Activated T-cell treated with anti-CD3 and anti-CD28 coated beads, Interleukin-2, amount 50 U/mL, for 48 hours (primary cell): Measurements from ENCODE around the gene VAV3.

ENCODE experiments used
- DNase-seq, 2 experiments: peaks; one replicate each; pipeline ENCODE4 v3.0.0-alpha.2; 2020

The VAV3 gene

DNA sequence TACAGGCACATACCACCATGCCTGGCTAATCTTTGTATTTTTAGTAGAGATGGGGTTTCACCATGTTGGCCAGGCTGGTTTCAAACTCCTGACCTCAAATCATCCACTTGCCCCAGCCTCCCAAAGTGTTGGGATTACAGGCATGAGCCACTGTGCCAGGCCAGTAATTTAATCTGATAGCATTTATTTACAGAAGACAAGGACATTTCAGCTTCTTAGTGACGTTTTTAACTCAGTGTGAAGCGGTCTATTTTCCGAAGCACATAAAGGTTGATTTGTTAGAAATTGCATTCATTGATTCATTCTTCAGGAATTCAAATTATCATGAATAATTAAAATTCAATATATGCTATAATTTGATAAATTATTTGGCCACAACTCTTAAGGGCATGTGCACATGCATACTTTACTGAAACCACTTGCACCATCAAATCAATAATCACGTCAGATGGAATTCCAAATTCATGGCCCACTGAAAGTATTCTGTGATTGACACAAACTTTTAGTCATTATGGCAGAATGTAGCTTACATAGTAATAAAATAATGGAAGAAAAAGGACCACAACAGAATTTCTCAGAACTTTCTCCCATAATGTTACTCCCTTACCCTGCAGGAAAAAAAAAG, 339.5 kb downstream of the VAV3 start:
- DNase-seq: no peak

DNA sequence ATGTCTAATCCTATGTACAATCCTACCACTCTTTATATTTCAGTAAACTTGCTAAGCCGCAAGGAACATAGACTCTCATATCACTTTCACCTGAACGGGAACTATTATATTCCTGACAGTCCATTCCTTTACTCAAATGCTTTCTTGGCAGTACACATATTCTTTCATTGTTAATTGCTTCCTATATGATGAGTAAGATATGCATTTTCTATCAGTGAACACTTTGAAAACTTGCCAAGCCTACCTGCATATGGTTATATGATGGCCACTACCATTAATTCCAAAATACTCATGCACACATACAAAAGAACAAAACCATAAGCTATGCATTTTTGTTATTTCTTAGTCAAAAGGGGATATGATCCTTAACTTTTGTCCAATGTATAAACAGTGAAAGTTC, 341.5 kb downstream of the VAV3 start:
- no peak for DNase-seq

DNA sequence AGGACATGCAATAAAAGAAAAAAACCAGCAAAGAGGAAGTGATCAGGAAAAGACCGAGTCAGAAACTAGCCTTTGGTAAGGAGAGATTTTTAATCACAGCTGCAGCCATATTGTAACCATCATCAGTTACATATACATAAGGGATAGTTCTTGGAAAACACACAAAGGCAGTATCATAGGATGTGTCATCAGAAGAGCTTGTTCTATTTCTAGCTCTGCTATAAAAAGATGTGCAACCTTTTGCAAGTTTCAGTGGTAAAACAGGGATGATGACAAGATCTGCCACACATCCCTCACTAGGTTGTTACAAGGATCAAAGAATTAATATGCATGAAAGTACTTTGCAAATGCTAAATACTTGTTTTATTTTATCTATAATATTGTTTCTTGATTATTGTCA, 342.0 kb downstream of the VAV3 start:
- DNase-seq: no peak

DNA sequence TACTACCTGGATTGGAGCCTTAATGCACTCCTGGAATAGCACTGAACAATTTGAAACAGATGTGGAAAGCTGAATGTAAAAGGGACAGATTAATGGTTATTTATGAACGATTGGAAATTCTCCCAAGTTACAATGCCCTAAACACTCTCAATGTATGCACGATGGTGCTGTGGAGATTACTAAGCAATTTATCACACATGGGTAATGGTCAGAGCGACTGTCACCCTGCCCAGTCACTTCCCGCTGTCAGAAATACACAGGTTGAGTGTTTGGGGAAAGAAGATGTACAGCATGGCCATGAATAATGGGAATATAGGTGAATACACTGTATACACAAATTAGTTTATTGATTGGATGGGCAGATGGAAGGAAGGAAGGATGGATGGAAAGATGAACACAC, 342.4 kb downstream of the VAV3 start:
- no peak for DNase-seq

DNA sequence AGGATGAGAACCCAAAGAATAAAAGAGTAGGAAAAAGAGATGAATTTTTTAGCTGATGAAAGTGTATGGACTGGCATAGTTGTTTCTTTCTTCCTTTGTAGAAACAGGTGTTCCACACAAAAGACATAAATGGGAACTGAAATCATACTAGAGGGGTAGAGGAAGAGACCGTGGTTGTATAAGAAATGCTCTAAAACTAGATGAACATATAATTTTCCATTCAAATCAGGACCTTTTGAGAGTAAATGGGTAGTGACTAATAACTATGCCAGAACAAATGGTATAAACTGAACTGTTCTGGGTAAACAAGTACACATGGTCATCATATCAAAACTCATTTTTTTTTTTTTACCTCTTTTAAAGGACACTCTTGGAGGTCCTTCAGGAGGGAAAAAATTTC, 344.2 kb downstream of the VAV3 start:
- no peak for DNase-seq

DNA sequence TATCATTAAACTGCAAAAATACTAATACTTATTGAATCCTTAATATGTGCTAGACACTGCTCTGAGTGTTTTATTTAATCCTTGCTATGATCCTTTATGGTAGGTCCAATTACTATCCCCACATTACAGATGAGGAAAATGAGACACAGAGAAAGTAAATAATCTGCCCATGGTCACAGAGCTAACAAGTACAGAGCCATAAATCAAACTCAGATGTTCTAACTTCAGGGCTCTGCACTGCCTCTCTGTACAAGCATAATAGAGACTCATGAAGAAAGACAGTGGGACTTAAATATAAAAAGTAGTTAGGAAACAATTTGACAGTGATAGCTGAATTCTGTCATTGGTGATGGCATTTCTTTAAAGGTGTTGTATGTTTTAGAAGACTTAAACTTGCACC, 346.4 kb downstream of the VAV3 start:
- DNase-seq: no peak

DNA sequence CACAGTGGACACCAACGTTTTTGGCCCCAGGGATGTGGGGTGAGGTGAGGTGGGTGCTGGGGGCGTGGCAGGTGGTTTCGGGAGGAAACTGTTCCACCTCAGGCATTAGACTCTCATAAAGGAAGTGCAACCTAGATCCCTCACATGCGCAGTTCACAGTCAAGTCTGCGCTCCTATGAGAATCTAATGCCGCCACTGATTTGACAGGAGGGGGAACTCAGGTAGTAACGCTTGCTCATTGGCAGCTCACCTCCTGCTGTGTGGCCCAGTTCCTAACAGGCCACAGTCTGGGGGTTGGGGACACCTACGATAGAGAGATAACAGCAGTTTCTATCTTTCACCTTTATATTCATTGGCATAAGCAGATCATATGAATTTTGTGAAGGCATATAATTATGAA, 347.1 kb downstream of the VAV3 start:
- DNase-seq: no peak

DNA sequence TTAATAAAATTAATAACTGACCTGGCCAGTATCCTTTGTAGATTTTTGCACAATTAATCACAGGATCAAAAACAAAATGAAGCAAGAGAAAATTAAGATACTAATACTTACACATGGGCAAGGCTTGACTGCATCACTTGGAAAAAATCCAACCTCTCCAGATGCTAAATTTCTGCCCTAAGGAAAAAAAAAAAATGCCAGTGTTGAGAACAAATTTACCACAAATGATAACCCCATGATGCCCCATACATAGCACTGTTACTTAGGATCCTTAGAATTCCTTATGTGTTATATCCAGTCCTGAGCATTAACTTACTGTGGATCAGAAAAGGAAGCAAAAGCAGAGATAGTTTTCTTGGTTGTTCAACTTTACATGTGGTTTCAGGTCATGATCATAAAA, 347.5 kb downstream of the VAV3 start:
- no peak for DNase-seq

DNA sequence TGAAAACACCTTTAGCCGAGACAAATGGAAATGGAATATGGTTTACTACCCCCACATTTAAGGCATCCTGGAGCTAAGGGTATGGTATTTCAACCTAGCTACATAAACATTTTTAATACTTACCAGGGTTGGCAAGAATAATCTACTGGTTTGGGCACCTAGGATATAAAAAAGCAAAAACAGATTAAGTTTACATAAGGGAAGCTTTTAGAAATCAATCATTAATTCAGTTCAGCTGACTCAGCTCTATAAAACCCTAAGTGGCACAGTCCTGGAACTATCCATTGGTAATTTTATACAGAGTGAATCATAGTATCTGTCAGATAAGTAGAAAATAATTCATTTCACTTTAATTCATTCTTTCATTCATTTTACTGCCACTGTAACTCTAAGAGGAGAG, 355.2 kb downstream of the VAV3 start:
- DNase-seq: no peak

DNA sequence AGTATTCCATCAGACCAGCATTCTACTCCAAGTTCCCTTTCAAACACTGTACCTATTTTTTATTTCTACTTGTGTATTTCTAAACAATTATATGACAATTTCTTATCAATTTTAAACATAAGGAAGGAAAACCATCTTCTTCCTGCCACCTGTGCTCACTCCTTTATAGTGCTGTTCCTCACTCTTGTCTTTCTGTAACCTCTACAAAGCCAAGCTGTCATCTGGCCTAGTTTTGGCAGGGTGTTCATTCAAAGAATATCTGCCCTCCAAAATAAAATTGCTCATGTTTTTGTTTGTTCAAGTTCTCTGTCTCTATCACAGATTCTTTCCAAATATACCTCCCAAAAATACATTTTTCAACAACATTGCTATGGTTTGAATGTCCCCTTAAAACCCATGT, 360.2 kb downstream of the VAV3 start:
- no peak for DNase-seq

DNA sequence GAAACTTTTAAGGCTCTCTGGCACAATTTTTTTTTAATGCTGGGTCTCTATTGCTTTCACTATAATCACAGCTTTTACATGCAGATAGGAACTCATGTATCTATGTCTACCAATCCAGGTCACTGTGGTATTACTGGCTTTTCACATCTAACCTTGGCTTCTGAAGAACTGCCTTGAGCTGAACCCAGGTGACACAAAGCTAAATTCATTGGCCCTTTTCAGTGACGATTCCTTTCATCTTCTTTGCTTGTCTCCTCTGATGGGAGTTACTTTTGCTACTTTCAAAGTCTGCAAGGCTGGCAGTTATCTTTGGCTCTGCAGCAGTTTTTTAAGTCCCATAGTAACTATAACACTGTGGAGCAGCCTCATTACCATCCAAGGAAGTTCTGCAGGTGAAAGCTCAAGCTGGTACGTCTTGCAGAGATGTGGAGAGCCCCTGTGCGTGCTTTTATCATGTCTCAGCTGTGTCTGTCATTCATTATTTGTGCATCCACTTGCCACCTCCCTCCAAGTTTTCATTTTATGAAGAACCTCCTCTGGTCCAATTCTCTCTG, 364.3 kb downstream of the VAV3 start:
- no peak for DNase-seq

DNA sequence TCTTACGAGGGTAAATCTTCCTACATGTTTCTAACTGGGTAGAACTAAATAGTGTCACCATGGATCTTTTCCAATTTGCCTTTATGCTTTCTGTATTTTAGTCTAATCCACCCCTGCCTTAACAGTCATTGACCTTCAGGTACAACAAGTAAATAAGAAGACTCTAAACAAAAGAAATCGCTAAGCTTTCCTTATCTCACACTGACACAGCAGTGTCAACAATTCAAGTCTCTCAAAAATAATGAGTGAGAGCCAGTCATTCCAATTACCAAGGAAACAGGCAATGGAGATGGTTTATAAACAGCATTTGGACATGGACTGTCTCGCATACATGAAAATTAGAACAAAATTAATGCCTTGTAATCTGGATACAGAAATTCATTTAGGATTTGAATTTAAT, 365.8 kb downstream of the VAV3 start:
- no peak for DNase-seq

DNA sequence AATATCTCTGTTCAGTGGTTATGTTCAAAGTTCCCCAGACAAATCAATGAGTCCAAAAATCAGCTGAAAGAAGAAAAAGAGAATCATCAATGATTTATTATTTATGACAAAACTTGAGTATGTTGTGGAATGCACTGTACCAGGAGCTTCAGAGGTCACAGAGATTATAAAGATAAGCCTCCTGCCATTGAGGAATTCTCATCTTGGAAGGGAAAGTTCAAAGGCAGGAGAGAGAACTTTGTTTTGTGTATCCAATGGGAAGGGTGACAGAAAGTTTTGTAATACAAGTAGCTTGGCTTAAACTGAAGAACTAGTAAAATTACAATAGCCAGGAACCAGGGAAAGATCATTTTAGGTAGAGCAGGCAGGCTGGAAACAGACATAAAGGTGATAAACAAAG, 367.7 kb downstream of the VAV3 start:
- DNase-seq: no peak

DNA sequence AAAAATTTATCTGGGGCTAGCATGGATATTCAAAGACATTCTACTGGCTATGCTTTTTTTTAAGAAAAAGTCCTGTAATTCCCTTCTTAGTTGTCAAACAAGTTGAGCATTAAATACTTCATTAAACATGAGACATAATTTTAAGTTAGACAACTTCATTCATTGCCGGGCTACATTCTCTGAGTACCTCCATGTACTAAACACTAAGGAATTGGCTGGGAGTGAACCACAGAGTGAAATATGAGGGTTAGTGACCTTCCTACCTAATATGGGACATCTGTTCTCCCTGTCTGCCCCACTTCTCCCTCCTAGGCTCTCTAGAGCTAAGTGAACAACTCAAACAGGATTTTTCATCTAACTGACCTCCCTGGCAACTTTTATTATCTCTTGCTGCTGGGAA, 370.4 kb downstream of the VAV3 start:
- no peak for DNase-seq

DNA sequence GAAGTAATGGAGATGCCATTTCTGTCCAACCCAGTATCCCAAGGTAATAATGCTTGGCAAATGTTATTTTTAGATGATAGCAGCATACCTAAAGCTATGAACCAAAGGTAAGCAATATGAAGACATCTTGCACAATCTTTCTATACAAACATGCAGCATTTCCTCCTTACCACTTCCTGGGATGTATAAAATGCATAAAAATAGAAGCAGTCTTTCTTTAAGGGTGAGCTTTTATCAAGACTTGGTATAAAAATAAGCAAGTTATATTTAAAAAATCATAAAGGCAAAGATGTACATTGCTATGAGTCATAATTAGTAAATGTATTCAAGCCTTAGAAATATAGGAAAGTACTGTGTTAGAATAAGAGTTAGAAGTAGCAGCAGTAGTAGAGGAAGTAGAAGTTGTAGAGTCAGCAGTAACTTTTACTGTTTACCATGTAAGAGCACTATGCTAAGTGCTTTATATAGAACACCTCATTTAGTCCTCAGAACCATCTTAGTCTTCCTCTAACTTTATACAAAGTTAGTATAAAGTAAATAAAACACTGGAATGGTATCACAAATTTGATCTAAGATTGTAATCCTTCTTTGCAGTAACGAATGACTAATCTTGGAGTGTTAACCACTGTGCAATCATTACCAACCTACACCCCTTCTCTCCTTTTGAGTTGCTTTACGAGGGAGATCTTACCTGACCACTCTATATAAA, 371.3 kb downstream of the VAV3 start:
- no peak for DNase-seq

DNA sequence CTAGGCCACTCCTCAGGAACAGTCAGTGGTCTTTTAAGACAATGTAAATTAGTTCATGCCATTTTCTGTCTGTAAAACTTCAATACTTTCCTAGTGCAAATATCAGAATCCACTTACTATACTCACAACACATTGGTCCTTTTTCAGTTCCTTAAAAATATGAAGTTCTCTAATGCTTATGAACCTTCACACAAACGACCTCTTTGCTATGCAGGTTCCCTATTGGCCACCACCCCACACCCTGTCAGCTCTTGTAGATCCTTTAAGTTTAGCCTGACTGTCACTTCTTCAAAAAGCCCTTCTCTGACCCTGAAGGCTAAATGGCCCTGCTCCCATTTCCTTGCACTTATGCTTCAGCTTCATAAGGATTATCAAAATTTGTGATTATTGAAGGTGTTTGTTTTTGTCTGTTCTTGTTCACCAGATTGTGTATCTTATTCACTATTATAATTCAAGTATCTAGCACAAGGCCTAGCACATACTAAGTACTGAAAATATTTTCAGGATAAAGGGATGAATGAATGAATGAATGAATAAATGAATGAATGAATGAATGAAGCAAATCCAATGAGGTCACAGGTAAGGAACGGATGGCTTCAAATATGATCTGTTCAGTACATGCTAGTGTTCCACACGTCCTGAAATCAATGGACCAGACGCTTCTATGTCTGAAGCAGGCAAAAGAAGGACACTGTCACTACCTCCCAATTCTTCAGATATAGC, 373.9 kb downstream of the VAV3 start:
- DNase-seq: no peak

DNA sequence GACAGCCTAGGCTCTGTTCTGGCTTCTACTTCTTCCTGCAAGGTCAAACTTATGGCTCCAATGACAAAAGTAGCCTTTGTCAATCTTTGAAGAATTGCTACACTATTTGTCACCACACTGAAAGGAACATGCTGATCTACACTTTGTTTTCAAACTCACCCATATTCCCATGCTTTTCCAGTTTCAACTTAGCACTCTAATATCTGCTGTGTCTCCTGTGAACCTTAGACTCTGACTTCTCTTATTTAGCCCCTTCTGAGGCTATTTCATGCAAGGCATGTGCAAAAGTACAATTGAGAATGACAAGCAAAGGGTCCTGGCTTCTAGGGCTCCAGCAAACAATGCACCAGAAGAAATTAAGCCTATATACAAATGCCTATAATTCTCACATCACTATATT, 374.9 kb downstream of the VAV3 start:
- DNase-seq: no peak

DNA sequence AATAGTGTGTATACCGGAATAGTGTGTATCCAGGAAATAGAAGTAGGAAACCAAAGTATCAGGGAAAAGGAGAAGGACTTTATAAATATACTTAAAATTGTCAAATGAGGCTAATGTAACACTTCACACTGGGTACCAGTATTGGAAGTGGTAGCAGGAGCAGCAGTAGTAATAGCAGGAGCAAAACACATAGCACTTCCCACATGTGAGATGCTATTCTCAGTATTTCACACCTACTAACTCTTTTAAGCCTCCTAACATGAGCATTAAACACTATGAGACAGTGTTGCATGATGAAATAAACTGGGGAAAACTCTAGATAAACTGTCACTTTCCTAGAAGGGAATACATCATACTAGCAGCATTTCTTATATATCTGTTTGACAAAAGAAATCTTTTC, 376.7 kb downstream of the VAV3 start:
- DNase-seq: no peak

DNA sequence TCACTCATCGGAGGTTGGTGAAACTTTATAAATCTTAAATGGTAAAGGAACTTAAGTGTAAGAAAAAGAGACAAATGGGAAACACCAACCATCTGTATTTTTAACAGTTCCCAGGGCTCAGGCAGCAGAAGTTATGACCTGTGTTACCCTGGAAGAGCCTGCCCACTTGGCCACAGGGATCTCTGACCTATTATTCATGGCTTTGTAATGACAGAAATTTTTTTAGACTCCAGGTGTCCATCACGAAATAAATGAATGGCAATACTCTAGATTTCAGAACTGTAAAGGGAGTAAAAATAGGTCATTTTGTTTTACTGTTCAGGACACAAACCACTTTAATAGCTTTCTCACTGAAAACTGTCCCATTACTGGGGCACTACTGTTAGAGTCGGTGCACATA, 389.8 kb downstream of the VAV3 start:
- no peak for DNase-seq

DNA sequence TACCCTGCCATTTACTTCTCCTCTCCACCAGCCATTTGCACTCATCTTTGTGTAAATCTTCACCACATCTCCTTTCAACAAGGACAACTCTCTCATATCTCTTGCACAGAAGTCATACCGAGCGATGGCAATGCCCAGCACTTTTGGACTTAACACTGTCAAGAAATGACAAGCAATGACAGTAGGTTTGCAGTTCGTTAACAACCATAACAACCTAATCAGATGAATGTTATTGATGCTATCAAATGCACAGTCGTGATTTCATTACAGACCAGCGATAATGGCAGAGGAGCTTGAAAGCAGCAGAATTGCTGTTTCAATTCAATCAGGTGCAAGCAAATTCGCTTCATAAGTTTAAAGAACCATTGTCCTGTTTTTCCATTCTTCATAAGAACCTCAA, 390.9 kb downstream of the VAV3 start:
- no peak for DNase-seq

DNA sequence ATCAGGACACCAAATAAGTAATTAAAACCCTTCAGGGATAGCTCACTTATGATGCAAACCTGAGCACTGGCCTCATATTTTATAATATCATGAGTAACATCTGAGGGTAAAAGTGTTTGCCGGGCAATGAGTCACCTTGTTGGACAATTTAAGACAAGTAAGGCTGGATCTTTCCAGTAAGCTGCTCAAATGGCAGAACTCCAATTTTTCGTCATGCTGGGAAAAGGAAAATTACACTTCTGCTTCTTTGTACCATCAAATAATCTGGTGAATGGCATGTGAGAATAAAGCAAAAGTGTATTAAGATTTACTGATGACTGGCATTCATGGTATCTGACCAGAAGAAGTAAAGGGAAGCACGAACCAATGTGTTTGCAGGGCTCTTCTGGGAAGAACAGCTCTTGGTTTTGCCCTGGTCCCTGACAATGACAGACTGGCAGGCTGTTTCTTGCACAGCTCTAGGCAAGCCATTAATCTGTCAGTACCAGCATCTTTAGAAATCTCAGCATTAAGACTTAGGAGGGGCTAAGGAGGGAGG, 392.2 kb downstream of the VAV3 start:
- DNase-seq: no peak

DNA sequence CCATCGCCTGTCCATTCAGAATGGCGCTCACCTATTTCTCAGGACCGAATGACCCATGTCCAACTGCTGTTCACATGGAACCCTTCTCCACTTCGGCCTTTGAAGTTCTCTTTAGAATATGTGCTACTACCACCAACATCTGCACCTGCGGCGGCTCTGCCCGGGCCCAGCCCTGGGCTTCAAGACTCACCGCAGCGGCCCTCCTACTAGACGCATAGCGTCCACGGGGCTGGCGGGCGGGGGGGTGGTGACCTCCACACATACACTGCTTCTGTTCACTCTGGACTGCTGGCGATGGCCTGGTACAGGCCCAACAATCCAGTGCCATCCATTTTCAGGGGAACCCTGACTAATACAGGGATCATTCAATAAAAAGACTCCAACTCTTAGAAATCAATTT, 394.2 kb downstream of the VAV3 start:
- DNase-seq: no peak

DNA sequence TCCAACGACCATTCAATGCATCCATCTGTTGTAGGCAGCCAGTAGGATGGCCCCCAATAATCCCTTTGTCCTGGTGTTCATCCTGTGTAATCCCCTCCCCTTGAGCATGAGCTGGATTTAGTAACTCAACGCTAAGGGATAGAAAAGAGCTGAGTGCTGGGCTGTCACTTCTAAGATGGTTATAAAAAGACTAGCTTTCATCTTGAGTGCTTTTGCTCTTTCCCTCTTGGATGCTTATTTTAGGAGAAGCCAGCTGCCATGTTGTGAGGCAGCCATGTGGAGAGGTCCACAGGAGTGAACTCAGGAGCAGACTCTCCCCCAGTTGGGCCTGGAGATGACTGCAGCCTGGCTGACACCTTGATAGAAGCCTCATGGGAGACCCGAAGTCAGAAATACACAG, 401.5 kb downstream of the VAV3 start:
- DNase-seq: no peak

DNA sequence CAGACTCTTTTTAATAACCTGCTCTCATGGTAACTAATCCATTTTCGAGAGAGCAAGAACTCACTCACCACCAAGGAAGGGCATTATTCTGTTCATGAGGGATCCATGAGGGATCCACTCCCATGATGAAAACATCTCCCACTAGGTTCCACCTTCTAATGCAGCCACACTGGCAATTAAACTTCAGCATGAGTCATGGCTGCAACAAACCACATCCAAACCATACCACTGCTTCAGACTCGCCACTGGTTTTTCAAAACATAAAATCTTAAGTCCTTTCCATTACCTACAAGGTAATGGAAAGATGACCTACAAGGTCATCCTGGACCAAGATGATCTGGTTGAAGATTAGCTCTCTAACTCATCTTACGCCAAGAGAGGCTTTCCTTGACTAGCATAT, 405.1 kb downstream of the VAV3 start:
- DNase-seq: no peak
